ENCODE measurements around the gene ELAVL1.
"Not testable (repeated sequence)": the region's sequence is repeated elsewhere in the genome, so short reads cannot be mapped to it uniquely, and the experiment has no call there.

Gene ELAVL1

GRCh38 chr19:7932930-7933300 lies 72.5 kb downstream of the ELAVL1 start:
- DNase-seq: no peak

GRCh38 chr19:7932276-7932929 lies 73.0 kb downstream of the ELAVL1 start:
- no peak for DNase-seq

- no peak for DNase-seq
Measured at GRCh38 chr19:7931221-7932061, 74.0 kb downstream of the ELAVL1 start.

- DNase-seq: no peak
Measured at GRCh38 chr19:7930765-7931164, 74.7 kb downstream of the ELAVL1 start.

GRCh38 chr19:7930030-7930429 lies 75.4 kb downstream of the ELAVL1 start:
- DNase-seq: not testable (repeated sequence)

GRCh38 chr19:7928741-7929701 lies 76.4 kb downstream of the ELAVL1 start:
- peak; percentile 6 for DNase-seq

- DNase-seq: no peak
Measured at GRCh38 chr19:7928334-7928706, 77.1 kb downstream of the ELAVL1 start.

- no peak for DNase-seq
Measured at GRCh38 chr19:7927605-7928333, 77.7 kb downstream of the ELAVL1 start.

GRCh38 chr19:7926727-7927604 lies 78.5 kb downstream of the ELAVL1 start:
- no peak for DNase-seq

- no peak for DNase-seq
Measured at GRCh38 chr19:7926021-7926726, 79.3 kb downstream of the ELAVL1 start, which contains the start of gene CTXN1. CTXN1 (minus strand) TSS chr19:7926135; CDS start chr19:7925538, 597 bp downstream.

GRCh38 chr19:7925171-7925851 lies 80.1 kb downstream of the ELAVL1 start:
- DNase-seq: peak; percentile 59

- DNase-seq: no peak
Measured at GRCh38 chr19:7924651-7925170, 80.7 kb downstream of the ELAVL1 start.

GRCh38 chr19:7924241-7924640 lies 81.2 kb downstream of the ELAVL1 start:
- DNase-seq: no peak

- DNase-seq: no peak
Measured at GRCh38 chr19:7923295-7924191, 81.9 kb downstream of the ELAVL1 start.

- DNase-seq: no peak
Measured at GRCh38 chr19:7922836-7923195, 82.6 kb downstream of the ELAVL1 start.

- DNase-seq: no peak
Measured at GRCh38 chr19:7921967-7922835, 83.2 kb downstream of the ELAVL1 start.

GRCh38 chr19:7921302-7921966 lies 84.0 kb downstream of the ELAVL1 start:
- no peak for DNase-seq

Measured in NCI-H1694 (cell line).